Tongue (tissue), 2 donors: ENCODE results near the gene KCNAB1. TPM values are rescaled to one million over a fixed set of nuclear protein-coding genes. Genes with fewer than 3 reads are reported as not detected.
A peak's percentile ranks its signal among the peaks of the same experiment; 100 is the strongest.

Experiments
- DNase-seq: peaks from one replicate; pipeline ENCODE4 v3.0.0-alpha.2; 2015
- total RNA-seq: library from RNA; depleted of rRNA; stranded (reverse); fragments of >200 nt; gene quantifications from one replicate; pipeline ENCODE4 v1.2.3, GENCODE V29; 2014

KCNAB1 gene
- total RNA-seq, 1 donor from 2014 or later: 6.3 TPM

- no peak for DNase-seq
These were observed 341.5 kb downstream of the KCNAB1 start for GRCh38 chr3:156461889-156462288.

- no peak for DNase-seq
These were observed 342.7 kb downstream of the KCNAB1 start for GRCh38 chr3:156463123-156463522.

GRCh38 chr3:156465194-156465593, 344.8 kb downstream of the KCNAB1 start:
- DNase-seq: no peak

- DNase-seq: no peak
These were observed 349.1 kb downstream of the KCNAB1 start for GRCh38 chr3:156469456-156469855.

- peak; percentile 21 for DNase-seq
These were observed 351.1 kb downstream of the KCNAB1 start for GRCh38 chr3:156471431-156471830.

- no peak for DNase-seq
These were observed 351.8 kb downstream of the KCNAB1 start for GRCh38 chr3:156472150-156472549.

- DNase-seq: peak; percentile 24
These were observed 352.3 kb downstream of the KCNAB1 start for GRCh38 chr3:156472684-156473083.

GRCh38 chr3:156473341-156473740, 353.0 kb downstream of the KCNAB1 start:
- DNase-seq: no peak

GRCh38 chr3:156474560-156475389, 354.4 kb downstream of the KCNAB1 start:
- DNase-seq: no peak

- DNase-seq: peak; percentile 75
These were observed 356.9 kb downstream of the KCNAB1 start for GRCh38 chr3:156477323-156477722.

- no peak for DNase-seq
These were observed 358.5 kb downstream of the KCNAB1 start for GRCh38 chr3:156478891-156479290.

- no peak for DNase-seq
These were observed 359.2 kb downstream of the KCNAB1 start for GRCh38 chr3:156479604-156480003.

- no peak for DNase-seq
These were observed 360.6 kb downstream of the KCNAB1 start for GRCh38 chr3:156480949-156481348.

- no peak for DNase-seq
These were observed 362.6 kb downstream of the KCNAB1 start for GRCh38 chr3:156483002-156483401.

- DNase-seq: peak; percentile 27
These were observed 363.0 kb downstream of the KCNAB1 start for GRCh38 chr3:156483426-156483825.

GRCh38 chr3:156483961-156484787, 363.8 kb downstream of the KCNAB1 start:
- DNase-seq: peak; percentile 78

GRCh38 chr3:156488767-156489166, 368.4 kb downstream of the KCNAB1 start:
- DNase-seq: no peak

- DNase-seq: no peak
These were observed 369.1 kb downstream of the KCNAB1 start for GRCh38 chr3:156489462-156489911.

GRCh38 chr3:156491192-156491591, 370.8 kb downstream of the KCNAB1 start:
- DNase-seq: no peak

GRCh38 chr3:156492801-156493261, 372.5 kb downstream of the KCNAB1 start:
- no peak for DNase-seq

- no peak for DNase-seq
These were observed 373.5 kb downstream of the KCNAB1 start for GRCh38 chr3:156493887-156494286.

GRCh38 chr3:156495816-156496215, 375.4 kb downstream of the KCNAB1 start:
- DNase-seq: no peak

GRCh38 chr3:156497326-156497725, 376.9 kb downstream of the KCNAB1 start:
- DNase-seq: no peak
